Lower leg skin (tissue), 3 donors: ENCODE data around the gene EML6.

ENCODE experiments used
- POLR2A ChIP-seq, 2 donors: fragments of 450-650 bp; IDR thresholded peaks; one replicate each; pipeline ENCODE4 v1.6.1; 2016 to 2017; ENCODE audit warnings: antibody characterized with exemption in 2 of 2, mild to moderate bottlenecking in 1 of 2, moderate library complexity in 1 of 2
- TF ChIP-seq, protein P1 (sequence below), 3 donors: fragments of 450-650 bp; IDR thresholded peaks; one replicate each; pipeline ENCODE4 v1.5.1; 2016; ENCODE audit warnings: antibody characterized with exemption in 3 of 3, mild to moderate bottlenecking in 3 of 3, moderate library complexity in 2 of 3

DNA sequence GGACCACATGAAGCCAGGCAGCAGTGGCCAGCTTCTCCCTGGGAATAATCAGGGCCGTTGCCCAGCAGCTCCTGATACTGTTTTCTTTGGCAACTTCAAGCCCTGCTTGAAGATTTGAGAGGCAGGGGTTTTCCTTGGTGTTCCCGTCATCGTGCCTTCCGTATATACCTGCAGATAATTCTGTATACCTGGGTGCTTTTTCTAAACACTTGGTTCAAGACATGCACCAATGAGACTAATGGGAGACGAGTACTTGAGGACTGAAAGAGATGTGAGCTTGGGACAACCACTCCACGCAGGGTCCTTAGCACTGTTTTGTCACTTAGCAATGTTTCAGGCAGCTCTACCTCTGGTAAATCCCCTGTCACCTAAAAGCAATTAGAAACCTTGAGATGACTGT is 208.0 kb downstream of the EML6 start:
- TF ChIP-seq POLR2A (IDR thresholded peaks at IDR 0.05) = no peak
- TF ChIP-seq, protein P1, sequence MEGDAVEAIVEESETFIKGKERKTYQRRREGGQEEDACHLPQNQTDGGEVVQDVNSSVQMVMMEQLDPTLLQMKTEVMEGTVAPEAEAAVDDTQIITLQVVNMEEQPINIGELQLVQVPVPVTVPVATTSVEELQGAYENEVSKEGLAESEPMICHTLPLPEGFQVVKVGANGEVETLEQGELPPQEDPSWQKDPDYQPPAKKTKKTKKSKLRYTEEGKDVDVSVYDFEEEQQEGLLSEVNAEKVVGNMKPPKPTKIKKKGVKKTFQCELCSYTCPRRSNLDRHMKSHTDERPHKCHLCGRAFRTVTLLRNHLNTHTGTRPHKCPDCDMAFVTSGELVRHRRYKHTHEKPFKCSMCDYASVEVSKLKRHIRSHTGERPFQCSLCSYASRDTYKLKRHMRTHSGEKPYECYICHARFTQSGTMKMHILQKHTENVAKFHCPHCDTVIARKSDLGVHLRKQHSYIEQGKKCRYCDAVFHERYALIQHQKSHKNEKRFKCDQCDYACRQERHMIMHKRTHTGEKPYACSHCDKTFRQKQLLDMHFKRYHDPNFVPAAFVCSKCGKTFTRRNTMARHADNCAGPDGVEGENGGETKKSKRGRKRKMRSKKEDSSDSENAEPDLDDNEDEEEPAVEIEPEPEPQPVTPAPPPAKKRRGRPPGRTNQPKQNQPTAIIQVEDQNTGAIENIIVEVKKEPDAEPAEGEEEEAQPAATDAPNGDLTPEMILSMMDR (IDR thresholded peaks at IDR 0.05) = no peak
